Muscle layer of colon (tissue), 2 donors: ENCODE measurements around the gene GRK4.
"Not testable (repeated sequence)": the region's sequence is repeated elsewhere in the genome, so short reads cannot be mapped to it uniquely, and the experiment has no call there.

Experiments
- H3K27ac ChIP-seq: one replicate; pipeline ENCODE4 v1.7.0; 2013; ENCODE audit warnings: low read depth, mild to moderate bottlenecking, low read length, moderate library complexity
- H3K27me3 ChIP-seq, 2 donors: one replicate each; pipeline ENCODE4 v1.7.0; 2013; ENCODE audit warnings: low read length in 2 of 2, mild to moderate bottlenecking in 2 of 2; ENCODE audit not compliant: insufficient read depth in 2 of 2, control insufficient read depth in 1 of 2
- H3K36me3 ChIP-seq: one replicate; pipeline ENCODE4 v1.7.0; 2013; ENCODE audit warnings: mild to moderate bottlenecking, low read length; ENCODE audit not compliant: insufficient read depth
- H3K4me1 ChIP-seq: one replicate; pipeline ENCODE4 v1.7.0; 2013; ENCODE audit warnings: mild to moderate bottlenecking, low read length; ENCODE audit not compliant: insufficient read depth
- H3K4me3 ChIP-seq, 2 donors: one replicate each; pipeline ENCODE4 v1.7.0; 2013; ENCODE audit warnings: low read length in 2 of 2, low read depth in 1 of 2, mild to moderate bottlenecking in 1 of 2, moderate library complexity in 1 of 2
- H3K9ac ChIP-seq: one replicate; pipeline ENCODE4 v1.7.0; 2013; ENCODE audit warnings: low read length
- H3K9me3 ChIP-seq: one replicate; pipeline ENCODE4 v1.7.0; 2013; ENCODE audit warnings: mild to moderate bottlenecking, low read length
- donor health status: abdominal sarcoma.
- donor health status: Adenocarcinoma of cecum.

GRK4 gene

DNA sequence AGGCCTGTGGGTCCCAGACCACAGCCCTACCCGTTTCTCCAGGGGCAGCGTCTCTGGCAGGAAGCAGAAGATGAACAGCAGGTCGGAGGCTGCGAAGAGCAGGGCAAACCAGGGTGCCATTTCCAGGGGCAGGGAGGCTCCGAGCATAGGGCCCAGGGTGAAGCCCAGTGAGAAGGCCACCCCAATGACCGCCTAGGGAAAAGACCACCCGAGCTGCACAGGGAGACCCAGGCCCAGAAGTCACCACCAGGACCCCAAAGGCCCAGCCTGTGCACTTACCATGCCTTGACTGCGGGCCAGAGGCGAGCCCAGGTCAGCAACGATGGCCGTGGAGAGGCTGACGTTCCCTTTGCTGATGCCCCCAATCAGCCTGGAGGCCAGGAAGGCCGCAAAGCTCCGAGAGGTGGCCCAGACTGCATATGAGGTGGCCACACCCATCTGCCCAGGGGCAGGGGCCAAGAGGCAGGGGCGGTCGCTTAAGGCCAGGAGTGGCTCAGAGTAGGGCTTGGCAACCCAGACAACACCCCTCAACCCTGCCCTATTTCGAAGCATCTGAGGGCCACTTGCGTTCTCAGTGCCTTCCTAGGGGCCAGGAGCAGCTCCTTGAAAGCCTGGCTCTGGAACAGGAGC, 30.9 kb upstream of the GRK4 start:
- H3K27me3 ChIP-seq: no peaks in the 10 kb centered on the region
- no peak overlapping the region for H3K4me3 ChIP-seq
- no peaks in the 10 kb centered on the region for H3K9me3 ChIP-seq
- H3K36me3 ChIP-seq: peaks cover 34% of the 10 kb centered on the region
- peaks cover 14% of the 10 kb centered on the region for H3K4me1 ChIP-seq
- no peak overlapping the region for H3K9ac ChIP-seq
- peak overlapping the region; percentile 19 for H3K27ac ChIP-seq

DNA sequence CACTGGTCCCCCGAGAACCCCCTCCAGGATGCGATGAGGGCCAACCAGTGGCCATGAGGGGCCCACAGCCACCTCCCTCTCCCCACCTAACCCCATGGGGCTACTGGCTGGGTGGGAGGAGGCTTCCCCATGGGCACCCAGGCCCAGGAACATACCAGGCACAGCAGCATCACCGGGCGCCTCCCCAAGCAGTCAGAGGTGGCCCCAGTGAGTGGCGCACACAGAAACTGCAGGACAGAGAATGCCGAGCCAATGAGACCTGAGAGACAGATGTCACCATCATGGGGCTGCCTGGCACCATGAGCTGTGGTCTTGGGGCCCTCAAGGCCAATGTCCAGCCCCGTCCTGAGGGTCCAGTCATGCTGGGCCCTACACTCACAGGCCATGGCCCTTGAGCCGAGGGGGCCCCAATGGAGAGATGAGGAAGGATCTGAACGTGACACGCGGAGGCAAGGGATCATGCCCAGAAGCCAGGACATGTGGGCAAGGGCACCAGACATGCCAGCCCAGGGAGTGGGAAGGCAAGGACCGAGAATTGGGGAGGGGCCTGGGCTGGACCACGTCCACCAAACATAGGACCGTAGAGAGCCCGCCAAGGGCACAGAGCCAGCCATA, 30.3 kb upstream of the GRK4 start:
- H3K9ac ChIP-seq: no peak overlapping the region
- peak overlapping the region; percentile 41 to 54 for H3K4me3 ChIP-seq
- H3K9me3 ChIP-seq: no peaks in the 10 kb centered on the region
- H3K27me3 ChIP-seq: no peaks in the 10 kb centered on the region
- peaks cover 35% of the 10 kb centered on the region for H3K36me3 ChIP-seq
- peaks cover 14% of the 10 kb centered on the region for H3K4me1 ChIP-seq
- H3K27ac ChIP-seq: peak overlapping the region; percentile 67

DNA sequence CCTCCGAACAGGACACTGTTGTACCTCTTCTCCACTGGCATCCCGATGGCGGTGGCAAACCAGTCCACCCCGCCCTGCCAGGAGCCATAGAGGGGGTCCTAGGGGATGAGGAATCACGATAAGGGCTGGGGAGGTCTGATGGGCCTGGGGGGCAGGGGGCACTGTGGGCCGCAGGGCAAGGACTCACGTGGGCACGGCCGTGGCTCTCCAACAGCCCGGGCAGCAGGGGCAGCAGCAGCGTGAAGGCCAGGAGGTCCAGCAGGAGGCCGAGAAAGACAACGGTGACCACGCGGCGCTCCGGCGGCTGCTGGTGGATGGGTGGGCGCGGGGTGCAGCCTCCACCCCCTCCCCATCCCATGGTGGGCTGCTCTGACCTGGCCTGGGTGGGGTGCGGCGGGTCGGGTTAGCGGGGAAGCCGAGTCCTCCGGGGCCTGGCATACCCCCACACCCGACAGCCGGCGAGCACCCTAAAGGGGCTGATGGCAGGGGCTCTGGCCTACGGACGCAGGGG, 29.8 kb upstream of the GRK4 start:
- no peak overlapping the region for H3K9ac ChIP-seq
- peak overlapping the region; percentile 41 to 54 for H3K4me3 ChIP-seq
- no peaks in the 10 kb centered on the region for H3K9me3 ChIP-seq
- peaks cover 29% of the 10 kb centered on the region for H3K36me3 ChIP-seq
- H3K27me3 ChIP-seq: no peaks in the 10 kb centered on the region
- peak overlapping the region; percentile 67 for H3K27ac ChIP-seq
- H3K4me1 ChIP-seq: peaks cover 14% of the 10 kb centered on the region

DNA sequence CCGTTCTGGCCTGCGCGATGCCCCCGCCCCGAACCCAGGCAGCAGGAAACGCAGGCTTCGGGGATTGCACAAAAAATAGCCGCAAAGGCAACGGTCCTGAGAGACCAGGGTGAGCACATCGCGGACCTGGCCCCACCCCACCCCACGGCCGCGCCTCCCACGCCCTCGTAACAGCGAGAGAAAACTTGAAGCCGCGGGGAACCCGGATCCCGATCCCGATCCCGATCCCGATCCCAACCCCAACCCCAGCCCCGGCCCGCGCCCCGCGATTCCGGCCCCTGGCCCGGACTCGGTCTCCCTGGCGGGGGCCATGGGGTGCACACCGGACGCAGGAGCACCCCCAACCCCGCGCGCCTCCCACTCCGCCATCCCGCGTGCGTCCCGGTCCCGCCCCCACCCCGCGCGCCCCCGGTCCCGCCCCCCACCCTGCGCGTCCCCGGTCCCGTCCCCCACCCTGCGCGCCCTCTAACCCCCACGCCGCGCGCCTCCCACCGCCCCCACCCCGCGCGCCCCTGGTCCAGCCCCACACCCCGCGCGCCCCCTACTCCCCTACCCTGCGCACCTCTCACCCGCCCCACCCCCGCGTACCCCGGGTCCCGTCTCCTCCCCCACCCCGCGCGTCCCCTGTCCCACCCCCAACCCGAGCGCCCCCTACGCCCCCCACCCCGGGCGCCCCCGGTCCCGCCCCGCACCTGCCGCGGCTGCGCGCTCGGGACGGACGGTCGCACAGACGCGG, 29.1 kb upstream of the GRK4 start:
- peak overlapping the region; percentile 96 for H3K27ac ChIP-seq
- H3K9ac ChIP-seq: no peak overlapping the region

DNA sequence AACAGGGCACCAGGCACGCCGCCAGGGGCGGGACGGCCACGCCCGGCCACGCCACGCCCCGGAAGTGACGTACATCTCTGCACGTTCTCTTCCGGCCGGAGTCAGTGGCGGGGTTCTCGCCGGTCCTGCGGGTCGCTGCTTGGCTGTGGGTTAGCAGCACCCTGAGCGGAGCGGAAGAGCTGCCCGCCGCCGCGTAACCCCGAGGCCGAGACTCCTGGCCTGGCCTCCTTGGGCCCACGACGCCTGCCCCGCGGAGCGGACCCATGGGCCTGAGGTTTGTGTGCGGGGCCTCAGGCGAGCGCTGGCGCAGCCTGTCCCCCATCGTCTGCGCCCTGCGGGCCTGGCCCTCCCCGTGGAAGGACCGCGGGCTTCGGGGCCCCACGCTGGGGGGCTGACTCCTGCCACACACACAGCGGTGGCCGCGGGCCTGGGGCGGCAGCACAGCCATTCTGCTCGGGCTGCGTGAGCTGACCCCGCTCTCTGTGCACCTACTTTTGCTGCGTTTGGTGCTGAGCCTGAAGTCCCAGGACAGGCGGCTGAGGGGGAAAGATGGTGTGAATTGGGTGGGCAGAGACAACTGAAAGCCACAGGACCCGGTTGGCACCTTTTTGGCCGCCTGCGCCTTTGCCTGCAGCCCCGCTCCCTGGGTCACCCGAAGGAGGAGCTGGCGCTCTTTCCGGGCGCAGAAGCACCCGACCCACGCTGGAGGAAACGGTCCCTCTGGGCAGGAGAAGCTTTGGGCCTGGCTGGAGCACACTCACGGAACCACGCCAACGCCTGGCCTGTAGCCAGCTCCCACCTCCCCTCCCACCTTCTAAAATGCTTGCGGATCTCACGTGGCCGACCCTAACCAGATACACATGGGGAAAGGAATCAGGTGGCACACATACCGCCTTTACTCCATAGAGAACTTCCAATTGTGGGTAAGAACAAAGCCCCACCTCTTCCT, 28.3 kb upstream of the GRK4 start:
- Histone ChIP-seq H3K27ac (peak overlapping the region; percentile 96), H3K9me3 (no peaks in the 10 kb centered on the region), H3K27me3 (no peaks in the 10 kb centered on the region), H3K9ac (peak overlapping the region; percentile 12), H3K4me1 (peaks cover 14% of the 10 kb centered on the region), H3K36me3 (peaks cover 30% of the 10 kb centered on the region), H3K4me3 (peak overlapping the region; percentile 79 to 93)

More for the DNA sequence above, 29.1 kb upstream of the GRK4 start:
- Histone ChIP-seq H3K4me3 (peak overlapping the region; percentile 79 to 93), H3K27me3 (no peaks in the 10 kb centered on the region), H3K4me1 (peaks cover 14% of the 10 kb centered on the region), H3K36me3 (peaks cover 29% of the 10 kb centered on the region), H3K9me3 (no peaks in the 10 kb centered on the region)

DNA sequence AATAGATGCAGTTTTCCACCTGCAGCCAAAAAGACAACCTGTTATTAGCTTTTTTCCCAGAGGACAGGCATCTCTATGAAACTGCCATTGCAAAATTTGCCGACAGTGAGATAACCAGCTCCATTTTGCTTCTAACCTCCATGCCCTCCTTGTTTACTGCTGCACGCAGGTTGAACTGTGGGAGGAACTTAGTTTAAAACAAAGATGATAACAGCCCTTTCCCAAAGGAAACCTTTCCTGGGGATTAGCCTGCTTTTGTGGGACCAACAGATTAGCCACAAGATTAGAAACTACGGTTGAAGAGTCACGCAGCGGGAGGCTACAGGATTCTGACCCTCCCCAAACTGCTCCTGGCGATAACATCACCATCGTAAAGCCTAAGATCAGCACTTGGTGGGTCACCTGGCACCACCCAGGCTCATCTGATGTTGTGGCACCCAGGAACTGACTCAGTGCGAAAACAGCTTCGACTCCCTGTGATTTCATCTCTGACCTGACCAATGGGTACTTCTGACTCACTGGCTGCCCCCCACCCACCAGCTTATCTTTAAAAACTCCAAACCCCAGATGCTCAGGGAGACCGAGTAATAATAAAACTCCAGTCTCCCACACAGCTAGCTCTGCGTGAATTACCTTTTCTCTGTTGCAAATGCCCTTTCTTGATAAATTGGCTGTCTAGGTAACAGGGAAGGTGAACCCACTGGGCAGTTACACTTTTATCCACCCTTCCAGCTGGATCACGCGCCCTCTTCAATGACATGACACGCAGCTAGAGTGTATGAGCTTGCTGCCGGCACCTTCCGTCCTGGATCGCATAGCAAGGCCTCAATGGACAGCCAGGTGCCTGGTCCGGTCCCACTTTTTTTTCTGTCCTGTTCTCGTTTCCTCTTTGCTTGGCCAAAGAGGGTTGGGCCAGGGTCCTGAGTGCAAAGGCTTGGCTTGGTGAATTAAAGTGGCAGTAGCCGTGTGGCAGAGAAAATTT, 27.3 kb upstream of the GRK4 start:
- H3K4me1 ChIP-seq: peaks cover 14% of the 10 kb centered on the region

DNA sequence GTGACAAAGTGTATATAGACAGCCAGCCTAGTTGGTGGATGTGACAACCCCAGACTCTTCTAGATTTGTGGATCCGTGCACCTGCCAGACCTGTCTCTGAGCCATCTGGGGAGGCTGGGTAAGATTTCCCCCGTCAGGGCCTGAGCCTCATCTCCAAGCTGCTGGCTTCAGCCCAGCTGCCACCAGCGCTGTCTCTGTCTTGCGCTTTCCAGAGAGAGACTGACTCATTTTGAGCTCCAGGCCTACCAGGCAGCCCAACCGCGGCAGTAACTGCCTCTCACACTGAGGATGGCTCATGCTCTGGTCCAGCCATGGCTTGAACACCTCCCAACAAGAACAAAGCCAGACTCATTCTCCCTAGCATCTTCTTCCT, 26.6 kb upstream of the GRK4 start:
- Histone ChIP-seq H3K4me1 (peaks cover 14% of the 10 kb centered on the region), H3K27me3 (no peaks in the 10 kb centered on the region), H3K9me3 (no peaks in the 10 kb centered on the region), H3K4me3 (no peak overlapping the region), H3K9ac (no peak overlapping the region), H3K36me3 (peaks cover 41% of the 10 kb centered on the region), H3K27ac (no peak overlapping the region)

More for the DNA sequence above, 27.3 kb upstream of the GRK4 start:
- Histone ChIP-seq H3K27me3 (no peaks in the 10 kb centered on the region), H3K27ac (peak overlapping the region; percentile 96), H3K36me3 (peaks cover 34% of the 10 kb centered on the region), H3K9me3 (no peaks in the 10 kb centered on the region), H3K9ac (peak overlapping the region; percentile 12), H3K4me3 (peak overlapping the region; percentile 79 to 93)

DNA sequence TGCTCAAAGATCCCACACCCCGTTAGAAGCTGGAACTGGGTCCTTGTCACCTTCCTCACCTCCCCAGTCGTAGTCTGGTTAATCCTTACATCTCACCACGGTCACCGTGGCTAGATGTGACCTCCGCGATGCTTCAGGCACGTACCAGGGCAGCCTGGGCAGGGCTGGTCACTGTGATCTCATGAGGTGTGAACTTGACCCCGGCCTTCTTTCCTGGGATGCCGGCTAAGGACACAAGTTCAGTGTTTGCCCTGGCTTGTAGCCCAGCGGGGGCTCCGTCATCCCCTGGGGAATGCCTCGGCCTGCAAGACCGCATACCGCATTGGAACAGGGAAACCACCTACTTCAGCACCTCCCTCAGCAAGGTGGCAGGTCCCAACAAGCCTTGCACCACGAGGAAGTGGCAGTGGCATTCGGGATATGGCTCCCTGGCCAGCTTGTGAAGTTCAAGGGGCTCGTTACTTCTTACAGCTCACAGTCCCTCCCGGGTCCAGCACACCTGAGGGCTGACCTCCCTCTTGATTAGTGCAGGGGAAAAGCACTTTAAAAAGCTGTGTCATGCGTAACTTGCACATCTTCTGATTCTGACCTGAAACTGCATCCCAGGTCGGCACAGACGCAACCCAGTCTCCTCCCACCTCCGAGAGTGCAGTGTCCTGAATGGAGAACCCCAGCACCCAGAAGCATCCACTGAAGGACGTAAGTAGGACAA, 26.1 kb upstream of the GRK4 start:
- H3K27me3 ChIP-seq: no peaks in the 10 kb centered on the region
- H3K9me3 ChIP-seq: no peaks in the 10 kb centered on the region
- H3K4me1 ChIP-seq: peaks cover 14% of the 10 kb centered on the region
- no peak overlapping the region for H3K4me3 ChIP-seq
- no peak overlapping the region for H3K9ac ChIP-seq
- no peak overlapping the region for H3K27ac ChIP-seq
- peaks cover 46% of the 10 kb centered on the region for H3K36me3 ChIP-seq

DNA sequence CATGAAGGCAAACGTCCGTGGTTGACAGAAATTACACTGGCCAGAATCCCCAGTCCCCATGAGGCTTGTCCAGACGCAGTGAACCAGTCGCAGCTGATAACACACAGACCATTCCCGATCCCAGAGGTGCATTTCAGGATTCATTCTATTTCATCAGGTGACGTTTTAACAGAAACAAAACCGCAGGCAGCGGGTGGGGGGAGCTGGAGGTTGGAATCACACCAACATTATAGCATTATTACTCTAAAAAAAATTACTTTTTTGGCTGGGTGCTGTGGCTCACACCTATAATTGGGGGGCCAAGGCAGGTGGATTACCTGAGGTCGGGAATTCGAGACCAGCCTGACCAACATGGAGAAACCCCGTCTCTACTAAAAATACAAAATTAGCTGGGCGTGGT, 25.4 kb upstream of the GRK4 start:
- Histone ChIP-seq H3K4me1 (peaks cover 11% of the 10 kb centered on the region), H3K4me3 (no peak overlapping the region), H3K9ac (no peak overlapping the region), H3K27me3 (no peaks in the 10 kb centered on the region), H3K9me3 (no peaks in the 10 kb centered on the region), H3K27ac (no peak overlapping the region), H3K36me3 (peaks cover 47% of the 10 kb centered on the region)

DNA sequence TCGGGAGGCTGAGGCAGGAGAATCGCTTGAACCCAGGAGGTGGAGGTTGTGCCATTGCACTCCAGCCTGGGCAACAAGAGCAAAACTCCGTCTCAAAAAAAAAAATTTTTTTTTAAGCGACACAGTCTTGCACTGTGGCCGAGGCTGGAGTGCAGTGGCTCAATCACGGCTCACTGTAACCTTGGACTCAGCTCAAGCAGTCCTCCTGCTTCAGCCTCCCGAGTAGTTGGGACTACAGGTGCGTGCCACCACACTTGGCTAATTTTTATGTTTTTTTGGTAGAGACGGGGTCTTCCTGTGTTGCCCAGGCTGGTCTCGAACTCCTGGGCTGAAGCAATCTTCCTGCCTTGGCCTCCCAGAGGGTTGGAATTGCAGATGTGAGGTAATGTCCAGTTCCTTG, 25.0 kb upstream of the GRK4 start:
- not testable (repeated sequence) for H3K27ac ChIP-seq, H3K4me3 ChIP-seq, H3K27me3 ChIP-seq, H3K9ac ChIP-seq, H3K9me3 ChIP-seq
- Histone ChIP-seq H3K4me1 (peaks cover 11% of the 10 kb centered on the region), H3K36me3 (peaks cover 47% of the 10 kb centered on the region)
